HepG2 (cell line): Measurements from ENCODE around the gene MAPK8.

ENCODE experiments used
- ATF3 ChIP-seq: sonication (generic); formaldehyde crosslinking; IDR thresholded peaks from 2 replicates; pipeline ENCODE4 v1.4.0; 2020; ENCODE audit warnings: missing genetic modification reagents
- CTCF ChIP-seq: sonication (generic); formaldehyde crosslinking; IDR thresholded peaks from 2 replicates; pipeline ENCODE4 v1.5.0; 2020; ENCODE audit warnings: mild to moderate bottlenecking, missing genetic modification reagents, moderate library complexity
- POLR2A ChIP-seq, 2 experiments: IDR thresholded peaks; 2 replicates each; pipeline ENCODE4 v1.6.1; 2011; ENCODE audit warnings: low read depth in 2 of 2, low read length in 2 of 2, mild to moderate bottlenecking in 1 of 2, moderate library complexity in 1 of 2; ENCODE audit not compliant: insufficient read depth in 1 of 2

- TF ChIP-seq POLR2A (IDR thresholded peaks at IDR 0.05; ENCODE audit: insufficient read depth in 1 of 2, low read depth in 2 of 2, low read length in 2 of 2), result no peak
- TF ChIP-seq CTCF (CRISPR knock-in tag), result no peak
- TF ChIP-seq ATF3, result no peak
Measured at GRCh38 chr10:48414160-48414559, 107.7 kb downstream of the MAPK8 start.
